Adipocyte (in vitro differentiated cells): ENCODE measurements around the gene EXOSC2.

ENCODE experiments used
- DNase-seq: peaks from one replicate; pipeline ENCODE4 v3.0.0-alpha.2; 2015; ENCODE audit warnings: low read depth
- H3K27me3 ChIP-seq: replicated peaks from 2 replicates; pipeline ENCODE4 v1.7.0; 2013; ENCODE audit warnings: mild to moderate bottlenecking, low read length, moderate library complexity; ENCODE audit not compliant: control insufficient read depth, insufficient read depth
- H3K36me3 ChIP-seq: 2 replicates; pipeline ENCODE4 v1.7.0; 2013; ENCODE audit warnings: low read length, mild to moderate bottlenecking, moderate library complexity; ENCODE audit not compliant: control insufficient read depth, insufficient read depth, severe bottlenecking
- H3K4me1 ChIP-seq: 2 replicates; pipeline ENCODE4 v1.7.0; 2013; ENCODE audit warnings: mild to moderate bottlenecking, low read length, moderate library complexity; ENCODE audit not compliant: control insufficient read depth, insufficient read depth
- H3K4me3 ChIP-seq: 2 replicates; pipeline ENCODE4 v1.7.0; 2013; ENCODE audit warnings: mild to moderate bottlenecking, low read length, moderate library complexity
- H3K9ac ChIP-seq: 2 replicates; pipeline ENCODE4 v1.7.0; 2013; ENCODE audit warnings: mild to moderate bottlenecking, low read length, moderate library complexity
- H3K9me3 ChIP-seq: 2 replicates; pipeline ENCODE4 v1.7.0; 2013; ENCODE audit warnings: mild to moderate bottlenecking, low read length, moderate library complexity; ENCODE audit not compliant: control insufficient read depth

EXOSC2 gene

GRCh38 chr9:130729145-130729544 is 35.6 kb downstream of the EXOSC2 start:
- no peak for DNase-seq
- Histone ChIP-seq H3K27me3 (no peaks in the 10 kb centered on the region), H3K36me3 (no peaks in the 10 kb centered on the region), H3K9ac (no peak overlapping the region), H3K9me3 (no peaks in the 10 kb centered on the region), H3K4me3 (no peak overlapping the region), H3K4me1 (peaks cover 12% of the 10 kb centered on the region)

- Histone ChIP-seq H3K4me3 (no peak overlapping the region), H3K9me3 (no peaks in the 10 kb centered on the region), H3K9ac (no peak overlapping the region), H3K4me1 (peaks cover 12% of the 10 kb centered on the region), H3K36me3 (no peaks in the 10 kb centered on the region), H3K27me3 (no peaks in the 10 kb centered on the region)
- no peak for DNase-seq
These were observed 37.8 kb downstream of the EXOSC2 start for GRCh38 chr9:130731355-130731754.

- Histone ChIP-seq H3K9me3 (no peaks in the 10 kb centered on the region), H3K9ac (peak overlapping the region; percentile 29), H3K27me3 (no peaks in the 10 kb centered on the region), H3K4me3 (no peak overlapping the region), H3K36me3 (no peaks in the 10 kb centered on the region), H3K4me1 (peaks cover 12% of the 10 kb centered on the region)
- DNase-seq: no peak
These were observed 38.6 kb downstream of the EXOSC2 start for GRCh38 chr9:130732136-130732535.

GRCh38 chr9:130732793-130733221 is 39.2 kb downstream of the EXOSC2 start:
- Histone ChIP-seq H3K27me3 (no peaks in the 10 kb centered on the region), H3K9ac (peak overlapping the region; percentile 29), H3K4me1 (peaks cover 12% of the 10 kb centered on the region), H3K9me3 (no peaks in the 10 kb centered on the region), H3K36me3 (no peaks in the 10 kb centered on the region), H3K4me3 (peak overlapping the region; percentile 60)
- peak; percentile 19 for DNase-seq

GRCh38 chr9:130735566-130735965 is 42.0 kb downstream of the EXOSC2 start:
- Histone ChIP-seq H3K9ac (no peak overlapping the region), H3K4me1 (peaks cover 12% of the 10 kb centered on the region)
- DNase-seq: no peak

GRCh38 chr9:130736834-130737233 is 43.3 kb downstream of the EXOSC2 start:
- no peaks in the 10 kb centered on the region for H3K9me3 ChIP-seq
- no peak overlapping the region for H3K4me3 ChIP-seq
- DNase-seq: no peak
- peaks cover 12% of the 10 kb centered on the region for H3K4me1 ChIP-seq
- H3K9ac ChIP-seq: no peak overlapping the region
- no peaks in the 10 kb centered on the region for H3K27me3 ChIP-seq
- no peaks in the 10 kb centered on the region for H3K36me3 ChIP-seq

More at GRCh38 chr9:130735566-130735965, 42.0 kb downstream of the EXOSC2 start:
- H3K36me3 ChIP-seq: no peaks in the 10 kb centered on the region
- no peak overlapping the region for H3K4me3 ChIP-seq
- H3K9me3 ChIP-seq: no peaks in the 10 kb centered on the region
- H3K27me3 ChIP-seq: no peaks in the 10 kb centered on the region

- Histone ChIP-seq H3K9me3 (no peaks in the 10 kb centered on the region), H3K36me3 (no peaks in the 10 kb centered on the region), H3K4me1 (peaks cover 2% of the 10 kb centered on the region), H3K4me3 (no peak overlapping the region), H3K9ac (no peak overlapping the region), H3K27me3 (no peaks in the 10 kb centered on the region)
- DNase-seq: no peak
These were observed 44.7 kb downstream of the EXOSC2 start for GRCh38 chr9:130738281-130738680.

- no peaks in the 10 kb centered on the region for H3K36me3 ChIP-seq
- no peak for DNase-seq
- H3K4me1 ChIP-seq: no peaks in the 10 kb centered on the region
- H3K9ac ChIP-seq: no peak overlapping the region
- no peak overlapping the region for H3K4me3 ChIP-seq
- no peaks in the 10 kb centered on the region for H3K27me3 ChIP-seq
- no peaks in the 10 kb centered on the region for H3K9me3 ChIP-seq
These were observed 45.5 kb downstream of the EXOSC2 start for GRCh38 chr9:130739081-130739480.

GRCh38 chr9:130740218-130741023 is 46.8 kb downstream of the EXOSC2 start:
- Histone ChIP-seq H3K36me3 (no peaks in the 10 kb centered on the region), H3K4me3 (no peak overlapping the region), H3K27me3 (no peaks in the 10 kb centered on the region), H3K9me3 (no peaks in the 10 kb centered on the region), H3K4me1 (peaks cover 2% of the 10 kb centered on the region), H3K9ac (no peak overlapping the region)
- DNase-seq: no peak

- peaks cover 7% of the 10 kb centered on the region for H3K4me1 ChIP-seq
- H3K27me3 ChIP-seq: no peaks in the 10 kb centered on the region
- H3K36me3 ChIP-seq: no peaks in the 10 kb centered on the region
- H3K9ac ChIP-seq: no peak overlapping the region
- no peak for DNase-seq
- no peaks in the 10 kb centered on the region for H3K9me3 ChIP-seq
- H3K4me3 ChIP-seq: no peak overlapping the region
These were observed 47.4 kb downstream of the EXOSC2 start for GRCh38 chr9:130741024-130741305.

- DNase-seq: no peak
- H3K9me3 ChIP-seq: no peaks in the 10 kb centered on the region
- no peaks in the 10 kb centered on the region for H3K36me3 ChIP-seq
- peaks cover 7% of the 10 kb centered on the region for H3K4me1 ChIP-seq
- no peak overlapping the region for H3K9ac ChIP-seq
- H3K4me3 ChIP-seq: no peak overlapping the region
- no peaks in the 10 kb centered on the region for H3K27me3 ChIP-seq
These were observed 48.4 kb downstream of the EXOSC2 start for GRCh38 chr9:130741831-130742449.
